PFSK-1 (cell line): ENCODE data around the gene ADGRA1.

Experiments used
- POLR2AphosphoS5 ChIP-seq: IDR thresholded peaks from 2 replicates; pipeline ENCODE4 v1.6.1; 2012; ENCODE audit warnings: low read depth, mild to moderate bottlenecking, control low read depth, low read length, moderate library complexity
- SIN3A ChIP-seq: IDR thresholded peaks from 2 replicates; pipeline ENCODE4 v1.6.1; 2012; ENCODE audit warnings: mild to moderate bottlenecking, low read length, moderate library complexity, borderline replicate concordance; ENCODE audit not compliant: insufficient read depth

GRCh38 chr10:133131053-133131452 lies 43.3 kb downstream of the ADGRA1 start:
- no peak for TF ChIP-seq POLR2AphosphoS5
- no peak for TF ChIP-seq SIN3A
